ENCODE results near the gene MS4A4E.
A peak's percentile ranks its signal among the peaks of the same experiment; 100 is the strongest.
"Not testable (repeated sequence)": the region's sequence is repeated elsewhere in the genome, so short reads cannot be mapped to it uniquely, and the experiment has no call there.

The MS4A4E gene

GRCh38 chr11:60242740-60243239 is at the start of gene MS4A4E:
Gene MS4A4E (minus strand): TSS chr11:60243137. CDS start chr11:60230055, 13,082 bp downstream.
- H4K20me1 ChIP-seq: no peaks in the 10 kb centered on the region
- no peaks in the 10 kb centered on the region for H3K36me3 ChIP-seq
- H3K27ac ChIP-seq: peak within 1 kb of the TSS in 3 of 11 experiments; percentile 21 to 58 (median 32); a peak in 5 of 22 replicates
- H3K4me3 ChIP-seq: peak within 1 kb of the TSS in 3 of 10 experiments; percentile 6 to 35 (median 23); a peak in 3 of 20 replicates
- no peak for TF ChIP-seq Cebpa-rat (IDR thresholded peaks at IDR 0.05)
- no peaks in the 10 kb centered on the region; a peak in 1 of 22 replicates for H3K27me3 ChIP-seq
- H3K9ac ChIP-seq: peak within 1 kb of the TSS in 1 of 11 experiments; percentile 35; a peak in 2 of 22 replicates
- peaks cover 0 to 39% (median 0%) of the 10 kb centered on the region in 10 experiments; a peak in 7 of 20 replicates for H3K4me1 ChIP-seq
- H3K9me3 ChIP-seq (replicated peaks in 1 of 11): peaks cover 0 to 6% (median 0%) of the 10 kb centered on the region in 11 experiments; a peak in 4 of 22 replicates
- H3K4me2 ChIP-seq: peak within 1 kb of the TSS in 4 of 11 experiments; percentile 29 to 92 (median 70); a peak in 9 of 22 replicates

GRCh38 chr11:60292145-60292544 is 49.2 kb upstream of the MS4A4E start:
- TF ChIP-seq Cebpa-rat (IDR thresholded peaks at IDR 0.05): no peak
- peaks cover 0 to 96% (median 0%) of the 10 kb centered on the region in 11 experiments; a peak in 8 of 22 replicates for H3K36me3 ChIP-seq
- H3K4me1 ChIP-seq: peaks cover 0 to 69% (median 7%) of the 10 kb centered on the region in 10 experiments; a peak in 12 of 20 replicates
- no peak overlapping the region for H3K9ac ChIP-seq
- no peaks in the 10 kb centered on the region for H3K27me3 ChIP-seq
- peaks cover 0 to 89% (median 0%) of the 10 kb centered on the region in 11 experiments; a peak in 2 of 22 replicates for H4K20me1 ChIP-seq
- peak overlapping the region in 1 of 11 experiments; percentile 19; a peak in 1 of 22 replicates for H3K4me2 ChIP-seq
- peaks cover 11 to 36% (median 24%) of the 10 kb centered on the region in 11 experiments; a peak in 21 of 22 replicates for H3K9me3 ChIP-seq (replicated peaks in 1 of 11)
- no peak overlapping the region for H3K27ac ChIP-seq
- H3K4me3 ChIP-seq: no peak overlapping the region

GRCh38 chr11:60288531-60288930 is 45.6 kb upstream of the MS4A4E start:
- no peak for TF ChIP-seq Cebpa-rat (IDR thresholded peaks at IDR 0.05)
- Histone ChIP-seq H3K36me3 (peaks cover 0 to 96% (median 0%) of the 10 kb centered on the region in 11 experiments; a peak in 8 of 22 replicates), H3K27ac (no peak overlapping the region), H4K20me1 (peaks cover 0 to 56% (median 0%) of the 10 kb centered on the region in 11 experiments; a peak in 2 of 22 replicates), H3K27me3 (no peaks in the 10 kb centered on the region), H3K4me1 (peaks cover 0 to 81% (median 7%) of the 10 kb centered on the region in 10 experiments; a peak in 12 of 20 replicates), H3K9ac (no peak overlapping the region), H3K9me3 (replicated peaks in 1 of 11) (peaks cover 11 to 48% (median 31%) of the 10 kb centered on the region in 11 experiments; a peak in 21 of 22 replicates), H3K4me2 (peak overlapping the region in 6 of 11 experiments; percentile 5 to 98 (median 22); a peak in 7 of 22 replicates), H3K4me3 (peak overlapping the region in 1 of 10 experiments; percentile 14; a peak in 1 of 20 replicates)

GRCh38 chr11:60285411-60286126 is 42.6 kb upstream of the MS4A4E start:
- Histone ChIP-seq H3K9me3 (replicated peaks in 1 of 11) (peaks cover 20 to 54% (median 40%) of the 10 kb centered on the region in 11 experiments), H3K4me1 (peaks cover 11 to 85% (median 21%) of the 10 kb centered on the region in 10 experiments), H3K4me2 (peak overlapping the region in 2 of 11 experiments; percentile 95 to 98; a peak in 4 of 22 replicates), H3K4me3 (peak overlapping the region in 1 of 10 experiments; percentile 53; a peak in 1 of 20 replicates), H4K20me1 (peaks cover 0 to 34% (median 0%) of the 10 kb centered on the region in 11 experiments; a peak in 2 of 22 replicates), H3K36me3 (peaks cover 0 to 80% (median 0%) of the 10 kb centered on the region in 11 experiments; a peak in 5 of 22 replicates), H3K9ac (0 out of 22 replicates have a peak overlapping the region, but pooled peaks of 1 of the 11 experiments have one; percentile 1), H3K27ac (peak overlapping the region in 1 of 11 experiments; percentile 6; a peak in 1 of 22 replicates)
- H3K27me3 ChIP-seq: not testable (repeated sequence)

- Histone ChIP-seq H3K4me2 (peak overlapping the region in 3 of 11 experiments; percentile 85 to 98 (median 95); a peak in 6 of 22 replicates), H3K27me3 (no peaks in the 10 kb centered on the region), H3K4me1 (peaks cover 21 to 83% (median 28%) of the 10 kb centered on the region in 10 experiments), H3K36me3 (peaks cover 0 to 50% (median 0%) of the 10 kb centered on the region in 11 experiments; a peak in 5 of 22 replicates), H3K9ac (peak overlapping the region in 2 of 11 experiments; percentile 79 to 86; a peak in 4 of 22 replicates), H3K27ac (peak overlapping the region in 2 of 11 experiments; percentile 80 to 89; a peak in 4 of 22 replicates), H3K9me3 (replicated peaks in 1 of 11) (peaks cover 6 to 36% (median 18%) of the 10 kb centered on the region in 11 experiments; a peak in 20 of 22 replicates), H3K4me3 (peak overlapping the region in 2 of 10 experiments; percentile 53 to 54; a peak in 4 of 20 replicates), H4K20me1 (peaks cover 0 to 8% (median 0%) of the 10 kb centered on the region in 11 experiments; a peak in 2 of 22 replicates)
- TF ChIP-seq Cebpa-rat (IDR thresholded peaks at IDR 0.05): no peak
These were observed 39.3 kb upstream of the MS4A4E start for GRCh38 chr11:60282286-60282685.

DNA sequence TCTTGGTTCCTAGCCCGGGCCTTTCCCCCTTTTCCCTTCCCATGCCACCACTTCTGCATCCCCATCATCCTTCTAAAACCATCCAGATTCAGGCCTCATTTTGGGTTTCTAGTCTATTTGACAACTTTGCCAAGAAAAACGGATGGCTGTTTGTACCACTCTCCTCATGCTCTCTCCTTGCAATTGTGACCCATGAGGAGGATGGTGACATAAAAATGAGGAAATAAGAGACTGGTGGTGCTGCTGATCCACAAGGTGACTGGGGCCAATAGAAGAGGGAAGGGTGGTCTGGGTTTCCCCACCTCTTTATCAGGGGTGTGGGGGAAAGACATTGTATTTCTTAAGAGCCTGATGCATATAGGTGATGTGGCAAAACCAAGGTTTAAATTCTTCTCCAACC is 38.5 kb upstream of the MS4A4E start:
- H3K27me3 ChIP-seq: no peaks in the 10 kb centered on the region
- peak overlapping the region in 4 of 11 experiments; percentile 3 to 86 (median 70); a peak in 5 of 22 replicates for H3K9ac ChIP-seq
- H3K4me2 ChIP-seq: peak overlapping the region; percentile 60 to 98 (median 72)
- H4K20me1 ChIP-seq: peaks cover 0 to 1% (median 0%) of the 10 kb centered on the region in 11 experiments; a peak in 2 of 22 replicates
- no peak for TF ChIP-seq Cebpa-rat (IDR thresholded peaks at IDR 0.05)
- peak overlapping the region; percentile 36 to 89 (median 73); a peak in 18 of 22 replicates for H3K27ac ChIP-seq
- H3K4me1 ChIP-seq: peaks cover 21 to 75% (median 28%) of the 10 kb centered on the region in 10 experiments
- peak overlapping the region in 6 of 10 experiments; percentile 19 to 54 (median 40); a peak in 7 of 20 replicates for H3K4me3 ChIP-seq
- peaks cover 10 to 43% (median 23%) of the 10 kb centered on the region in 11 experiments; a peak in 19 of 22 replicates for H3K9me3 ChIP-seq (replicated peaks in 1 of 11)
- H3K36me3 ChIP-seq: peaks cover 0 to 42% (median 0%) of the 10 kb centered on the region in 11 experiments; a peak in 5 of 22 replicates

DNA sequence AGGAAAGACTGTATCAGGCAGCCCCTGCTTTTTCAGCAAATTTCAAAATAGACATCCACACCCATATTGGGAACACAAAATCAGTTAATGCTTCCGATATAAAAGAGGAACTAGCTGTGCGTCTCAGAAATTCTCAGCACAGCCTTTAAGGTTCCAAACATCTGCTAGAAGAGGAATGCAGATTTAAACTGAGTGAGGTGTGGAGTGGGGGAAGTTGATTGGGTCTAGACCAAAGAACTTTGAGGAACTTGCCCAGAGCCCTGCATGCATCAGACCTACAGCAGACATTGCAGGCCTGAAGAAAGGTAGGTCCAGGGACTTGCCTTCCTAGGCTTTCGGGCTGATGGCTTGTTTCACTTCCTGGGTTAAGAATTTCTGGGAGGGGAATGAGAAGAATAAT is 37.5 kb upstream of the MS4A4E start, which contains the start of gene MS4A4A:
Gene MS4A4A (plus strand): TSS at position 255 of the 400 bp plus-strand sequence. CDS start 10 bp downstream, at position 265.
- H3K27me3 ChIP-seq: no peaks in the 10 kb centered on the region
- peaks cover 5 to 37% (median 18%) of the 10 kb centered on the region in 11 experiments; a peak in 17 of 22 replicates for H3K9me3 ChIP-seq (replicated peaks in 1 of 11)
- H3K9ac ChIP-seq: peak within 1 kb of the TSS in 8 of 11 experiments; percentile 11 to 86 (median 40); a peak in 16 of 22 replicates
- H3K27ac ChIP-seq: peak within 1 kb of the TSS; percentile 36 to 89 (median 73)
- peaks cover 0 to 32% (median 0%) of the 10 kb centered on the region in 11 experiments; a peak in 5 of 22 replicates for H3K36me3 ChIP-seq
- H3K4me2 ChIP-seq: peak within 1 kb of the TSS; percentile 60 to 98 (median 72)
- no peaks in the 10 kb centered on the region; a peak in 1 of 22 replicates for H4K20me1 ChIP-seq
- TF ChIP-seq Cebpa-rat (IDR thresholded peaks at IDR 0.05): no peak
- H3K4me1 ChIP-seq: peaks cover 21 to 76% (median 28%) of the 10 kb centered on the region in 10 experiments
- peak within 1 kb of the TSS in 8 of 10 experiments; percentile 19 to 54 (median 34); a peak in 13 of 20 replicates for H3K4me3 ChIP-seq

DNA sequence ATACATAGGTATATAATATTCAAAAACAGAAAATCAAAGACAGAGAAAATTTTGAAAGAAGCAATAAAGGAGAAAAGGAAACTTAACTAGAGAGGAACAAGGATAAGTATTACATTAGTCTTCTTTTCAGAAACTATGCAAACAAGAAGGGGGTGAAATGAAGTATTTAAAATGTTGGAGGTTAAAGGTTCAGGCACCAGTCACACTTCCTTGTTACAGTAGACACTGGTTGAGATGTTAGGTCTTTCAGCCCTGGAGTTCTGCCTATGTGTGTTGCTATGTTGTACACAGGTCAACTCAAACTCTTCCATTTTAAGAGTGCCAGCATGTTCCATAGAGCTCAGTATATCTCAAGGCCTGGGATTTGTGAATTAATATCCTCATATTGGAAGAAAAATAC is 31.5 kb upstream of the MS4A4E start:
- no peak overlapping the region for H3K27ac ChIP-seq
- H4K20me1 ChIP-seq: no peaks in the 10 kb centered on the region
- H3K4me1 ChIP-seq: peaks cover 0 to 35% (median under 1%) of the 10 kb centered on the region in 10 experiments; a peak in 11 of 20 replicates
- TF ChIP-seq Cebpa-rat (IDR thresholded peaks at IDR 0.05): no peak
- H3K27me3 ChIP-seq: no peaks in the 10 kb centered on the region
- no peak overlapping the region for H3K9ac ChIP-seq
- no peak overlapping the region for H3K4me3 ChIP-seq
- H3K4me2 ChIP-seq: peak overlapping the region in 2 of 11 experiments; percentile 45 to 46; a peak in 4 of 22 replicates
- H3K9me3 ChIP-seq (replicated peaks in 1 of 11): peaks cover 16 to 47% (median 32%) of the 10 kb centered on the region in 11 experiments
- H3K36me3 ChIP-seq: 0 out of 22 replicates have a peak, but pooled peaks cover 0 to 5% (median 0%) of the 10 kb centered on the region in 11 experiments

All from BLaER1 treated with 17β-estradiol and CSF1 and Interleukin-3, amounts not matched to agents 10 nM and 100 nM (cell line).